Stimulated activated CD4-positive, alpha-beta T cell treated with anti-CD3 and anti-CD28 coated beads, Interleukin-15, amount 100 ng/mL, for 1 hour (primary cell): ENCODE results near the gene CELF2.

ENCODE experiments used
- DNase-seq, 2 donors: peaks; one replicate each; pipeline ENCODE4 v3.0.0-alpha.2; 2020; ENCODE audit warnings: low read depth in 1 of 2, low spot score in 1 of 2

The CELF2 gene

DNA sequence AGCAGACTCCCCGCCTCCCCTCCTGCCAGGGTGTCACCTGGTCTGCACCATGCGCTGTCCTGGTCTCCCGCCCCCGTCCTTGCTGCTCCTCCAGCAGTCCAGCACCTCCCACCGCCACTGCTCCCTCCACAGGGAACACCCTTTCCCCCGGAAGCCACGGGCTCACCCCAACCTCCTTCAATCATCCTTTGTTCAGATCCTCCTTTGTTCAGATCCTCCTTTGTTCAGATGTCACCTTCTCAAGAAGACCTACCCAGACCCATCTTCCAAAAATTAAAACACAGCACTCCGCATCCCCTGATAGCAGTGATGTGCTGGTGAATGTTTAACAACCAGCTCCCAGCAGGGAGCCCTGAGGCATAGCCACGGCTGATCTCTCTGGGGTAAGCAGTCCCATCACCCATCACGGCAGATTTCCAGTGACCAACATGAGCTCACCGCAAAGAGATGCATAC lies 356.1 kb downstream of the CELF2 start:
- no peak for DNase-seq

DNA sequence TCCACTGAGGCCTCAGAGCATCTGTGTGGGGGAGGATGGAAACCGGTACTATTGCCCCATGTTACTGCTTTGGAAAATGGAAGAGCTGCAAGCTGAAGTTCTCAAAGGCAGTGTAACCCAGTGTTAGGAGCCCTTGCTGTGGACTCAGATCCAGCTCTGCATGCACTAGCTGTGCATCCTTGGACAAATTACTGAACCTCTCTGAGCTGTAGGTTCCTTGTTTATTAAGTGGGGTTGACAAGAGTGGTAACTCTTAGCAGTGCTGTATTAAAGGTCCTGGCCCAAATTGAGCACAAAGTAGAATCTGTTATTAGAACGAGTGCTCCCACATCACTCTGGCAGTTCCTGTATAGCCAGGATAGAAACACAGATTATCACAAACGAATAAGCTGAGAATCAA lies 359.6 kb downstream of the CELF2 start:
- DNase-seq: no peak

DNA sequence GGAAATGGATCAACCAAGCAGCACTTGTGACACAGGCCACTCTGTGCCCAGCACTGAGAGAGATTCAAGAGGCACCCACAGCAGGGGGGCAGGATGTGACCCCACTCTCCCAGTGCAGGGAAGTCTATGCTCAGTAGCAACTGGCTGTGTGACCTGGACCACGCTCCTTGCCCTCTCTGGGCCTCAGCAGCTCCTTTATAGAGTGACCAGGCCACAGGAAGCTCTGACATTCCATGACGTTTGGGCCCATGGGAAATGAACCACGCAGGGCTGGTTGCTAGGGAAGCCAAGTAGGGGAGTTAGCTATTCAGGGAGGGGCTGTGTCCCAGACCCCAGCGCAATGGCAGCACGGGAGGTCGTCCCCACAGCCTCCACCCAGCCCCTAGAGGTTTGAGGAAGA lies 361.2 kb downstream of the CELF2 start:
- no peak for DNase-seq

DNA sequence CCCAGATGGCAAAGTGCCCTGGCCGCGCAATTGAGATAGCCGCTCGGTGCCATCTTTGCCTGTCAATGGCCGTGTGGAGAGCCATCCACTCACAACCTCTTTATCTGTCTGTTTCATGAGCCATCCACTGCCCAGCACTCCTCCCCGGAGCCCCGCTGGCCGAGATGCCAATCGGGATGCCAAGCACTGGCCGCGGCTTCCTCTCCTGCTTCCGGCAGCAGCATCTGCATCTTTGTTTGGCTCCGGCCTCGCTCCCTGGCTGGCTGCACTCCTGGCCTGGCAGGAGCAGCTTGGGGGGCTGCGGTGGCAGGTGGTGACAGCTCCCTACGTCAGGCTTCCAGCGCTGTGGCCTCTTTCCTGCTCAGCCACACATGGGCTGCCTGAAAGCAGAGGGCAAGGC lies 362.1 kb downstream of the CELF2 start:
- no peak for DNase-seq

DNA sequence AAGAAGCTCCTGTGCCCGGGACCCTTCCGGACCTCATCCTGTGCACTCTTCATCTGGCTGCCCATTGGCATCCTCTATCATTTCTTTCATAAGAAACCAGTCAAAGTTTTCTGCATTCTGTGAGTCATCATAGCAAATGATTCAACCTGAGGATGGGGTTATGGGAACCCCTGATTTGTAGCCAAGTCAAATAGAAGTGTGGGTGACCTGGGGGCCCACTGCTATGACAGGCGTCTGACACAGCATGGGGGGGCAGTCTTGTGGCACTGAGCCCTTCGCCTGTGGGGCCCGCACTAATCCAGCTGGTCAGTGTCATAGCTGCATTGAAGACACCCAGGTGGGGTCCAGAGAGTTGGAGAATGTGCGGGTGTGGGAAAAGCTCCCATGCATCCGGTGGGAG lies 363.4 kb downstream of the CELF2 start:
- no peak for DNase-seq

DNA sequence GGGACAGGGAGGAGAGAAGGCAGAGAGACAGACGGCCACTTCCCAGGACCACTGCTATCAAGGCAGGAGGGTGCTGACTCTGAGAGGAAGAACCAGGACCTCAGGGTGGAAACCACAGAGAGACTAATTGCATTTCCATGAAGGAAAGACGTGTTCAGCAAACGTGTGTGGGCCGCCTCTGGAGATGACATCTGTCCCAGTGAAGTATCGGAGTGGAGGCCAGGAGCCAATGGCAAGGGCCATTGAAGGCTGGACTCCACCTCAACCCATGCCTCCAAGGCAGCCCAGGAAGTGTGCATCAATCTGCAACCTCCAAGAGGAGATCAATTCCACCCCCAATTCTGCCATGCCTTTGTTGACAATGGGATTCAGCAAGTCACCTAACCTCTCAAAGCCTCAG lies 363.8 kb downstream of the CELF2 start:
- no peak for DNase-seq

DNA sequence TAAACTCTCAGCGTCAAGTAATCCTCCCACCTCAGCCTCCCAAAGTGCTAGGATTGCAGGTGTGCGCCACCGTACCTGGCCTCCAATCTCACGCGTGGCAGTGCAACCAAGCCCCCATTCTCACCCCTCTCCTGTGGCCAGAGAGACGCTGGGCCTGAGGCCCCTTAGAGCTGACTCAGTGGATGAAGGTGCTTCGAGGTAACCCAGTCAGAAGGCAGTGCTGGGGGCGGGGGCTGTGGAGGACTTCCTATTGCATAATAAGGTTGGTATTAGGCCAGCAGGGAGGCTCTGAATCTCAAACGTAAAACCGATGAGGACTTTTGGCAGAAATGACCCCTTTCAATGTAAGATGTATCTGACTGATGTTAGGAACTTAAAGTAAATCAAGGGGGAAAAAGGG lies 364.5 kb downstream of the CELF2 start:
- DNase-seq: no peak

DNA sequence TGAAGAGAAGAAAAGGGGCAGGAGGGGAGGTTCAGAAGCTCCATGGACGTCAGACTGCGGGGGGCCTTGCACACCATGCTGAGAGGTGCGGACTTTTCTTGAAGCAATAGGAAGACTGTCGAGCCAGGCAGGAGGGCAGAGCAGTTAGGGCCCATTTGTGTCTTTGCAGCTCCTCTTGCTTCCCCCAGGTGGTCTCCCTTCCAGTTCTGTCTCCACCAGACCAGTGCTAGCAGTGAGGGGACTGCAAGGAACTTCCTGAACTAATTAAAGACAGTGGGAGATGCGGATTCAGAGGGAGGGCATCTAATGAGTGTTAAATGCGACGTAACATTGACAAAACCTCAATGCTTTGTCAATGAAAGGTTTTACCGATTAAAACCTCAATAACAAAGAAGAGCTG lies 368.4 kb downstream of the CELF2 start:
- DNase-seq: no peak
